ENCODE measurements around the gene CALML6. TPM values are rescaled to one million over a fixed set of nuclear protein-coding genes. Genes with fewer than 3 reads are reported as not detected.

CALML6 gene
- total and polyA plus RNA-seq, 2 of the 8 experiments (the other 6 are each of a cell fraction or from before 2014, with no cell fraction given), result 0.54 to 1.3 TPM

GRCh38 chr1:1959840-1960479 lies 44.9 kb downstream of the CALML6 start:
- no peak overlapping the region for H3K27ac ChIP-seq (ENCODE audit: low read depth, low read length)
- H3K27me3 ChIP-seq (replicated peaks in 1 of 4; ENCODE audit: control insufficient read depth in 3 of 4, extremely low read depth in 1 of 4, insufficient read depth in 3 of 4, low read length in 3 of 4), result no peaks in the 10 kb centered on the region; a peak in 1 of 7 replicates
- no peak overlapping the region for H3K56ac ChIP-seq (replicated peaks; ENCODE audit: insufficient read length, low read depth, low read length)
- H3K4me2 ChIP-seq (ENCODE audit: insufficient read depth in 1 of 2, low read depth in 2 of 2, low read length in 2 of 2), result peak overlapping the region; percentile 0 to 67; a peak in 3 of 4 replicates
- H2BK15ac ChIP-seq (ENCODE audit: low read length), result 0 out of 2 replicates have a peak overlapping the region, but pooled peaks have one; percentile 88
- H3K23me2 ChIP-seq (ENCODE audit: low read depth, low read length), result no peaks in the 10 kb centered on the region; the same call in 1 of the 2 replicates
- no peak overlapping the region for H3K9ac ChIP-seq (replicated peaks in 1 of 4; ENCODE audit: extremely low read depth in 1 of 4, low read depth in 3 of 4, low read length in 3 of 4)
- no peak overlapping the region for H2AK5ac ChIP-seq (ENCODE audit: low read depth, low read length)
- CTCF ChIA-PET (ENCODE audit: partially characterized antibody), result interaction anchor here (0.6 to 15.6 kb wide), 47 partner anchors 8 to 275 kb away, joined by 3 to 249 read pairs (median 4); partner anchors contain the start of gene GABRD
- H2BK12ac ChIP-seq (ENCODE audit: low read depth, low read length), result peak overlapping the region; percentile 31; the same call in 1 of the 2 replicates
- H3K4me1 ChIP-seq (replicated peaks in 1 of 4; ENCODE audit: control insufficient read depth in 3 of 4, insufficient read depth in 4 of 4, low read length in 3 of 4), result peaks cover 0 to 12% (median 10%) of the 10 kb centered on the region in 4 experiments; a peak in 6 of 7 replicates
- H2BK20ac ChIP-seq (ENCODE audit: low read length), result no peak overlapping the region
- H2AFZ ChIP-seq (ENCODE audit: low read length), result peak overlapping the region; percentile 87; the same call in 1 of the 2 replicates
- no peak overlapping the region for H2BK5ac ChIP-seq (ENCODE audit: low read depth, low read length)
- peak overlapping the region; percentile 81; the same call in 1 of the 2 replicates for H3K18ac ChIP-seq (ENCODE audit: extremely low read depth, low read length)
- DNase-seq (ENCODE audit: low read depth in 1 of 2, low spot score in 2 of 2) (peak; percentile 80 to 97), FAIRE-seq (peak; percentile 32)
- H3K23ac ChIP-seq (ENCODE audit: insufficient read length), result no peak overlapping the region
- no peaks in the 10 kb centered on the region for H4K20me1 ChIP-seq (replicated peaks in 1 of 2; ENCODE audit: control insufficient read depth in 1 of 2, insufficient read depth in 2 of 2, low read length in 2 of 2)
- no peak overlapping the region for H3K4ac ChIP-seq (replicated peaks; ENCODE audit: insufficient read length, low read depth, low read length)
- H3K79me1 ChIP-seq (ENCODE audit: low read depth, low read length), result no peaks in the 10 kb centered on the region
- no peak overlapping the region for H4K8ac ChIP-seq (ENCODE audit: extremely low read depth, insufficient read depth, low read length)
- peaks cover 0 to 3% of the 10 kb centered on the region in 2 experiments; a peak in 1 of 4 replicates for H3K9me3 ChIP-seq (ENCODE audit: insufficient read depth in 2 of 2, low read depth in 1 of 2, low read length in 1 of 2)
- H4K91ac ChIP-seq (replicated peaks; ENCODE audit: insufficient read length, low read length), result no peak overlapping the region
- no peaks in the 10 kb centered on the region for H3K36me3 ChIP-seq (ENCODE audit: control insufficient read depth in 2 of 4, insufficient read depth in 4 of 4, low read length in 3 of 4)
- H3K14ac ChIP-seq (ENCODE audit: insufficient read length), result no peak overlapping the region
- no peak overlapping the region for H2BK120ac ChIP-seq (replicated peaks; ENCODE audit: low read depth, low read length)
- H3K4me3 ChIP-seq (ENCODE audit: extremely low read depth in 1 of 4, insufficient read depth in 2 of 4, low read depth in 3 of 4, low read length in 4 of 4), result peak overlapping the region in 2 of 4 experiments; percentile 13 to 52; a peak in 3 of 8 replicates
- WGBS, 2 experiments (ENCODE audit: extremely low coverage in 1 of 2, insufficient coverage in 1 of 2, insufficient read length in 1 of 2, insufficient replicate concordance in 2 of 2, low coverage in 1 of 2, low lambda C conversion rate in 2 of 2, missing lambda C conversion rate in 1 of 2), result 21% methylated on average over 22 of the region's 23 CpGs; no CpG with 5 or more reads in 1 of the 2 experiments
- POLR2A ChIA-PET (ENCODE audit: partially characterized antibody), result interaction anchor here (1.0 to 1.6 kb wide), 3 partner anchors 59 to 85 kb away, joined by 3 to 4 read pairs (median 4); partner anchors contain the start of gene GABRD
- H3K79me2 ChIP-seq (ENCODE audit: control insufficient read depth in 1 of 2, insufficient read depth in 2 of 2, low read length in 2 of 2), result no peaks in the 10 kb centered on the region
- H4K5ac ChIP-seq (ENCODE audit: insufficient read length, low read depth, low read length), result no peak overlapping the region
- TF ChIP-seq CHD2 (IDR thresholded peaks at IDR 0.05; ENCODE audit: low read length) (no peak), EGR1 (IDR thresholded peaks at IDR 0.05; ENCODE audit: borderline replicate concordance, low read depth, low read length) (no peak), TAF1 (IDR thresholded peaks at IDR 0.05; ENCODE audit: low read depth, low read length) (no peak), PHF8 (conservative IDR thresholded peaks at IDR 0.05; ENCODE audit: low read depth, low read length) (no peak), CTBP2 (IDR thresholded peaks at IDR 0.05; ENCODE audit: borderline replicate concordance, insufficient read depth, insufficient read length, low read length) (no peak), ATF3 (IDR thresholded peaks at IDR 0.05; ENCODE audit: insufficient read depth, low read depth, low read length) (no peak), POLR2A (IDR thresholded peaks at IDR 0.05; ENCODE audit: control extremely low read depth in 1 of 2, low read depth in 2 of 2, low read length in 2 of 2) (no peak), RAD21 (IDR thresholded peaks at IDR 0.05 in 1 of 2, conservative IDR thresholded peaks at IDR 0.05 in 1 of 2; ENCODE audit: low read depth in 2 of 2, low read length in 2 of 2) (peak; percentile 78 to 86), RNF2 (IDR thresholded peaks at IDR 0.05; ENCODE audit: borderline replicate concordance, low read depth, low read length, missing control alignments, poor library complexity, severe bottlenecking) (no peak), NANOG (IDR thresholded peaks at IDR 0.05; ENCODE audit: insufficient read depth, low read depth, low read length, poor library complexity, severe bottlenecking) (no peak)
